HG02973 (cell line): Measurements from ENCODE around the gene ZNF230.

Experiments
- ATAC-seq: cut with Tn5 transposase; IDR thresholded peaks from one replicate; pipeline ENCODE4 v1.9.1; 2021; ENCODE audit warnings: moderate library complexity; ENCODE audit not compliant: unreplicated experiment

Gene ZNF230

DNA sequence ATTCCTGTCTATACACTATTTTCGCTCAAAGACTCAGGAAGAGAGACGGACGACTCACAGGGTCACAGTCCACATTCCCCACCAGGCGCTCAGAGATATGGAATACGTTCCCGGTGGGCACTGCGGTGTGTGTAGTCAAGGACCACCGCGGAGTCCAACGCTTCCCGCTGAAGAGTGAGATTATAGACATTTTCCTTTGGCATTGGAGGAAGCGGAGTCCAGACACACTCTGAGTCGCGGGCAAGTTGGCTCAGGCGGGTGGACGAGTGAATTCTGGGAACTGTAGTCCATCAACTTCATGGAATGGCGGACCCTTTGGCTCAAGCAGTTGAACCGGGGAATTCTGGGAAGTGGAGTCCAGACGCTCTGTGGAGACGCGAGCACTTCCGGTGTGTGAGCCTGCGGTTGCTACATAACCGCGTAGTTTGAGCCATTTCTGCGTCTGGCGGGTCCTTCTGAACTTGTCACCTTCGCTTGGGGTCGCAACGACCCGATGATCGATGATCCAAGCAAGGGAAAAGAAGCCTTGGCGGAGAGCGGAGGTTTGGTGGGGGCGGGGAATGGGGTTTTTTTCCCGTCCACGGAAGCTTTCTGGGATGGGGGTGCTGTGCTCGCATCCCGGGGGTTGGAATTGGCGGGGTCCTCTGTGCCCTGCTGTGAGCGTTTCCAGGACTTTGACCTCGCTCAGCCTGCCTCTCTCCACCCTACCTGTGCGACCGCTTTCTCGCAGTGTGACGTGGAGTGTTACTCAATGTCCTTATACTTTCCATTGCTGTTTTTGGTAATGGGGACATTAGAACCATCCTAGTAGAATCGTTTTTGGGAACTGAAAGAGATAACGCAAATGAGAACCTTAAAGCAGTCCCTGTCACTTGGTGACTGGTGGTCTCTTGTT is at the start of gene ZNF230:
Gene ZNF230, plus strand, starts transcription at position 392 of the 895 bp plus-strand sequence. CDS start 4,122 bp downstream, outside the sequence.
- peak; percentile 93 for ATAC-seq

GRCh38 chr19:43956827-43957226 is 45.9 kb upstream of the ZNF230 start:
- no peak for ATAC-seq

- no peak for ATAC-seq
Observed at GRCh38 chr19:43957891-43958290, 44.9 kb upstream of the ZNF230 start.

DNA sequence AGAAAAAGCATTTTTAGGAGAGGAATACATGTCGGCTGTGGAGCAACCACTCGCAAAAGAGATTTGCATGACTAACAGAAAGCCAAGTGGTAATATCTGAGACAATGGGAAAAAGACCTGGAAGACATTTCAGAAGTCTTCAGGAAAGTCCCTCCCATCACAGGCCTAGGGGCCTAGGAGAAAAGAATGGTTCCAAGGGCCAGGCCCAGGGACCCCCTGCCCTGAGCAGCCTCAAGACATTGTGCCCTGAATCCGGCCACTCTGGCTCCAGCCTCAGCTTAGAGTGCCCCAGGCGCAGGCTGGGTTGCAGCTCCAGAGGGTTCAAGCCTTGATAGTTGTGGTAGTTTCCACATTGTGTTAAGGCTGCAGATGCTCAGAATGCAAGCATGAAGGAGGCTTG is 42.3 kb upstream of the ZNF230 start:
- ATAC-seq = no peak

GRCh38 chr19:43966079-43966694 is 36.6 kb upstream of the ZNF230 start:
- ATAC-seq = no peak

- ATAC-seq = no peak
Observed at GRCh38 chr19:43976732-43977131, 26.0 kb upstream of the ZNF230 start.

- ATAC-seq = peak; percentile 23
Observed at GRCh38 chr19:43983544-43983911, 19.2 kb upstream of the ZNF230 start.

- peak; percentile 84 for ATAC-seq
Observed at GRCh38 chr19:43983912-43984686, 18.7 kb upstream of the ZNF230 start, which contains the start of gene ZNF155. ZNF155 (plus strand) TSS chr19:43984188; CDS start chr19:43988544, 4,356 bp downstream.

- peak; percentile 7 for ATAC-seq
Observed at GRCh38 chr19:43984687-43985000, 18.1 kb upstream of the ZNF230 start.

GRCh38 chr19:43997631-43998290 is 5.0 kb upstream of the ZNF230 start:
- ATAC-seq = no peak

DNA sequence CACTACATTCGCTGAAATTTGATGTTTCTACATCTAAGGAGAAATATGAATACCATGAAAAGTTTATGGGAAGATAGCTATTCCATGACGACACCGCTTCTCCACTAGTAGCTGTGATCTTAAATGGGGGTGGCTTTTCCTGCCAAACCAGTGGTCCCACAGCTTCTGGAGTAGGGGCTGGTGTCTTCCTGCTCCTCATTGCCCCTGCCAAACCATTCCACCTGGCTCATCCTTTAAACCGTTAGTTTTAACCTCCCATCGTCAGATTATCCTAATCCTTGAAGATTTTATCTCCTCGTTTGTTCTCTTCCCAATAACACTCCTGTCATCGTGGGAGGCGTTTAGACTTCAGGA is 568 bp upstream of the ZNF230 start:
- ATAC-seq = no peak

GRCh38 chr19:44003461-44004009 is 778 bp downstream of the ZNF230 start:
- no peak for ATAC-seq

DNA sequence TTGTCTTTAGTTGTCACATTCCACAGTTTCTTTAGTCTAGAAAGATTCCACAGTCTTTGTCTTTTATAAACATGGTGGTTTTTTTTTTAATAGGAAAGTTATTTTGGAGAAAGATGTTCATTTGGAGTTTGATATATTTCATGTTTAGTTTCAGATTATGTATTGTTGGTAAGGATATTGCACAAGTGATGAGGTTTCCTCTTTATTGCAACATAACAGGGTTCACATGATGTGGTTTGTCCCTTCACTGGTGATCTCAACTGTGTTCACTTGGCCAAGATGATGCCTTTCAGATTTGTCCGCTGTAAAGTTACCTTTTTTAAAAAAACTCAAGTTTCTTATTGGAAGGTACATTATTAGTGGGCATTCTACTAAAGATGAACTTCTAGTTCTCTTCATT is 3.2 kb downstream of the ZNF230 start:
- no peak for ATAC-seq

GRCh38 chr19:44007473-44007872 is 4.7 kb downstream of the ZNF230 start:
- no peak for ATAC-seq

DNA sequence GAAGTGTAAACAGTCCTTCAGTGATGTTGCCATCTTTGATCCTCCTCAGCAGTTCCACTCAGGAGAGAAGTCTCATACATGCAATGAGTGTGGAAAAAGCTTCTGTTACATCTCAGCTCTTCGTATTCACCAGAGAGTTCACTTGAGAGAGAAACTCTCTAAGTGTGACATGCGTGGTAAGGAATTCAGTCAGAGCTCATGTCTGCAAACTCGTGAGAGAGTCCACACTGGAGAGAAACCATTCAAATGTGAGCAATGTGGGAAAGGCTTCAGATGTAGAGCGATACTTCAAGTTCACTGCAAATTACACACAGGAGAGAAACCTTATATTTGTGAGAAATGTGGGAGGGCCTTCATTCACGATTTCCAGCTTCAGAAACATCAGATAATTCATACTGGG is 7.7 kb downstream of the ZNF230 start:
- ATAC-seq = no peak

DNA sequence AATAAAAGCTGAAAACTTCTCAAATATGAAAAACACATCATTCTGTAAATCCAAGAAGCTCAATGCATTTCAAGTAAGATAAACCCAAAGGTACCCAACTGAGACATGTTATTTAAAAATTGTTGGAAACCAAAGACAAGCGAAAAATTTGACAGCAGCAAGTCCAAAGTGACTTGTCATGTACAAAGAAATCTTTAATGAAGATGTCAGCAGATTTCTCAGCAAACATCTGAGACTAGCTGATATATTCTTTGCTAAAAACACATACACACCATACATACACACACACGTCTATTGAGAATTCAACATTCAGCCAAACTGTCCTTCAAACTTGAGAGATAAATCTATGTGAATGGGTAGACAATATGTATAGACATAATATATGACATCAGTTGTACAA is 16.7 kb downstream of the ZNF230 start:
- ATAC-seq = no peak

- ATAC-seq = no peak
Observed at GRCh38 chr19:44021221-44021620, 18.5 kb downstream of the ZNF230 start.

- ATAC-seq = no peak
Observed at GRCh38 chr19:44024900-44025216, 22.1 kb downstream of the ZNF230 start.

GRCh38 chr19:44025217-44025936 is 22.6 kb downstream of the ZNF230 start, which contains the start of gene ZNF222:
ZNF222 (plus strand) TSS chr19:44025379; CDS start chr19:44025437, 58 bp downstream.
- peak; percentile 96 for ATAC-seq

DNA sequence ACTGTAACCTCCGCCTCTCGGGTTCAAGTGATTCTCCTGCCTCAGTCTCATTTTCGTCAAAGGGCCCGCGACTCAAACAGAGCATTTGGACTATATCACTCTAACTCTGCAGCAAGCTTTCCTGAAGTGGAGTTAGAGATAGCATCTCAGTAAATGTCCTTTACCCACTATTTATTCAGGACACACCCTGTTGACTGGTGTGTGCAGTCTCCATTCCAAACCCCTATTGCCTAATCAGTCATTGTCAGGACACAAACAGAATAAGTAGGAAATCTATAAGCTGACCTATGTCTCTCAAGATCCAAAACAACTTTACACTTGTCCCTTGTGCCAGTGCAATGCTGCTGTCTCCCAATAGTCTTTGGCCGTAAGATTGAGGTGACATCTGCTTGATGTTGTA is 23.9 kb downstream of the ZNF230 start:
- ATAC-seq = no peak
